Stimulated activated naive CD8-positive, alpha-beta T cell treated with anti-CD3 and anti-CD28 coated beads, Interleukin-15, Interleukin-2, amounts not matched to agents 100 U/mL and 50 U/mL, for 24 hours (primary cell): ENCODE measurements around the gene SCN1A.
"Not testable (repeated sequence)": the region's sequence is repeated elsewhere in the genome, so short reads cannot be mapped to it uniquely, and the experiment has no call there.

Experiments
- ATAC-seq: fragments of 150-1000 bp; cut with Tn5 transposase; one replicate; pipeline ENCODE4 v1.10.0; 2021
- DNase-seq: peaks from one replicate; pipeline ENCODE4 v3.0.0; 2021

SCN1A gene

GRCh38 chr2:166127217-166128155 lies at the start of gene SCN1A:
Gene SCN1A, minus strand, starts transcription at chr2:166128020. Its CDS starts 54,399 bp downstream, at chr2:166073621.
- ATAC-seq = no peak
- no peak for DNase-seq

GRCh38 chr2:166173263-166173662 lies 45.4 kb upstream of the SCN1A start:
- no peak for ATAC-seq
- no peak for DNase-seq

- no peak for DNase-seq
- ATAC-seq = no peak
These were observed 43.4 kb upstream of the SCN1A start for GRCh38 chr2:166171216-166171615.

- ATAC-seq = no peak
- no peak for DNase-seq
These were observed 42.5 kb upstream of the SCN1A start for GRCh38 chr2:166170356-166170755.

GRCh38 chr2:166167449-166167848 lies 39.6 kb upstream of the SCN1A start:
- ATAC-seq = no peak
- DNase-seq = no peak

- no peak for DNase-seq
- no peak for ATAC-seq
These were observed 36.0 kb upstream of the SCN1A start for GRCh38 chr2:166163775-166164174.

- DNase-seq (no peak), ATAC-seq (no peak)
These were observed 30.7 kb upstream of the SCN1A start for GRCh38 chr2:166158546-166158945.

GRCh38 chr2:166157578-166157977 lies 29.8 kb upstream of the SCN1A start:
- DNase-seq = no peak
- no peak for ATAC-seq

- DNase-seq = no peak
- no peak for ATAC-seq
These were observed 29.2 kb upstream of the SCN1A start for GRCh38 chr2:166156985-166157490.

- ATAC-seq (no peak), DNase-seq (no peak)
These were observed 27.8 kb upstream of the SCN1A start for GRCh38 chr2:166155589-166155988.

GRCh38 chr2:166154685-166155338 lies 27.0 kb upstream of the SCN1A start:
- no peak for DNase-seq
- ATAC-seq = no peak

- no peak for DNase-seq
- no peak for ATAC-seq
These were observed 24.2 kb upstream of the SCN1A start for GRCh38 chr2:166152064-166152463.

GRCh38 chr2:166148500-166149400 lies 20.9 kb upstream of the SCN1A start:
- DNase-seq (no peak), ATAC-seq (no peak)

- no peak for DNase-seq
- ATAC-seq = no peak
These were observed 20.1 kb upstream of the SCN1A start for GRCh38 chr2:166147883-166148282.

- no peak for DNase-seq
- ATAC-seq = no peak
These were observed 16.3 kb upstream of the SCN1A start for GRCh38 chr2:166144071-166144470.

GRCh38 chr2:166140932-166141331 lies 13.1 kb upstream of the SCN1A start:
- ATAC-seq = no peak
- no peak for DNase-seq

- ATAC-seq = no peak
- DNase-seq = no peak
These were observed 12.7 kb upstream of the SCN1A start for GRCh38 chr2:166140475-166140874.

GRCh38 chr2:166139479-166139878 lies 11.7 kb upstream of the SCN1A start:
- not testable (repeated sequence) for ATAC-seq, DNase-seq

- DNase-seq (no peak), ATAC-seq (no peak)
These were observed 10.8 kb upstream of the SCN1A start for GRCh38 chr2:166138667-166139066.

GRCh38 chr2:166138144-166138543 lies 10.3 kb upstream of the SCN1A start:
- no peak for ATAC-seq
- DNase-seq = no peak

- no peak for DNase-seq
- no peak for ATAC-seq
These were observed 9.5 kb upstream of the SCN1A start for GRCh38 chr2:166137331-166137730.

GRCh38 chr2:166135849-166136258 lies 8.0 kb upstream of the SCN1A start:
- no peak for ATAC-seq

More at GRCh38 chr2:166135849-166136258, 8.0 kb upstream of the SCN1A start:
- DNase-seq = no peak
